WTC11 (cell line): ENCODE measurements around the gene DNM1. TPM values are rescaled to one million over a fixed set of nuclear protein-coding genes. Genes with fewer than 3 reads are reported as not detected.

ENCODE experiments used
- ATAC-seq: fragments of 200-7000 bp; cut with Tn5 transposase; 2 replicates; pipeline ENCODE4 v1.10.0; 2021; ENCODE audit warnings: mild to moderate bottlenecking, moderate library complexity
- CTCF ChIA-PET: fragments of 300-600 bp; sonication (Branson Sonifier 250); formaldehyde crosslinking; loops from one replicate; lab custom pipeline; 2021; ENCODE audit warnings: antibody characterized with exemption; lab: Charles Lee
- POLR2A ChIA-PET: fragments of 350-600 bp; sonication (Branson Sonifier 250); formaldehyde crosslinking; loops from one replicate; lab custom pipeline; 2021; ENCODE audit warnings: antibody characterized with exemption; lab: Charles Lee
- DNase-seq: peaks from one replicate; pipeline ENCODE4 v3.0.0; 2021; ENCODE audit warnings: low spot score
- H3K27ac Mint-ChIP-seq: 2 replicates; pipeline ENCODE4 v1.8.0; 2021; ENCODE audit warnings: mixed read lengths
- H3K27me3 Mint-ChIP-seq: 2 replicates; pipeline ENCODE4 v1.8.0; 2021; ENCODE audit warnings: low read depth, mild to moderate bottlenecking, moderate library complexity, mixed read lengths
- H3K36me3 Mint-ChIP-seq: 2 replicates; pipeline ENCODE4 v1.8.0; 2021; ENCODE audit warnings: mixed read lengths
- H3K4me1 Mint-ChIP-seq: 2 replicates; pipeline ENCODE4 v1.8.0; 2022; ENCODE audit warnings: mixed read lengths
- H3K4me3 Mint-ChIP-seq: 2 replicates; pipeline ENCODE4 v1.8.0; 2021; ENCODE audit warnings: mild to moderate bottlenecking, moderate library complexity, mixed read lengths
- H3K9me3 Mint-ChIP-seq: 2 replicates; pipeline ENCODE4 v1.8.0; 2021; ENCODE audit warnings: mixed read lengths
- E2F5 ChIP-seq: sonication (generic); formaldehyde crosslinking; IDR thresholded peaks from 2 replicates; pipeline ENCODE4 v1.8.1; 2022; ENCODE audit warnings: mild to moderate bottlenecking, moderate library complexity, missing genetic modification reagents
- ETV6 ChIP-seq: sonication (generic); formaldehyde crosslinking; IDR thresholded peaks from 2 replicates; pipeline ENCODE4 v1.8.1; 2022; ENCODE audit warnings: mild to moderate bottlenecking, missing genetic modification reagents
- FOXP1 ChIP-seq: sonication (generic); formaldehyde crosslinking; IDR thresholded peaks from 2 replicates; pipeline ENCODE4 v1.8.0; 2022; ENCODE audit warnings: missing genetic modification reagents, mild to moderate bottlenecking, moderate library complexity, borderline replicate concordance
- GABPB1 ChIP-seq: sonication (generic); formaldehyde crosslinking; IDR thresholded peaks from 2 replicates; pipeline ENCODE4 v1.8.1; 2023; ENCODE audit warnings: mild to moderate bottlenecking, missing genetic modification reagents
- GRHL2 ChIP-seq: fragments of 250-450 bp; sonication (Bioruptor Pico); IDR thresholded peaks from 2 replicates; pipeline ENCODE4 v1.8.0; 2022; ENCODE audit warnings: mild to moderate bottlenecking, moderate library complexity; ENCODE audit not compliant: insufficient replicate concordance, severe bottlenecking
- MLX ChIP-seq: sonication (generic); formaldehyde crosslinking; IDR thresholded peaks from 2 replicates; pipeline ENCODE4 v1.8.1; 2023; ENCODE audit warnings: mild to moderate bottlenecking, missing genetic modification reagents, moderate library complexity
- PRDM15 ChIP-seq: sonication (generic); formaldehyde crosslinking; IDR thresholded peaks from 2 replicates; pipeline ENCODE4 v1.8.0; 2022; ENCODE audit warnings: missing genetic modification reagents
- RELA ChIP-seq: sonication (generic); formaldehyde crosslinking; IDR thresholded peaks from 2 replicates; pipeline ENCODE4 v1.8.1; 2022; ENCODE audit warnings: missing genetic modification reagents, mild to moderate bottlenecking, borderline replicate concordance
- SMAD3 ChIP-seq: sonication (generic); formaldehyde crosslinking; IDR thresholded peaks from 2 replicates; pipeline ENCODE4 v1.8.0; 2022; ENCODE audit warnings: missing genetic modification reagents, mild to moderate bottlenecking, borderline replicate concordance
- TEAD4 ChIP-seq: sonication (generic); formaldehyde crosslinking; IDR thresholded peaks from 2 replicates; pipeline ENCODE4 v1.8.0; 2022; ENCODE audit warnings: mild to moderate bottlenecking, missing genetic modification reagents
- ZMAT4 ChIP-seq: fragments of 250-450 bp; sonication (Bioruptor Pico); IDR thresholded peaks from 2 replicates; pipeline ENCODE4 v1.9.0; 2021; ENCODE audit warnings: mild to moderate bottlenecking
- ZSCAN18 ChIP-seq: fragments of 250-450 bp; sonication (Bioruptor Pico); IDR thresholded peaks from 2 replicates; pipeline ENCODE4 v2.1.2; 2022; ENCODE audit warnings: mild to moderate bottlenecking, moderate library complexity
- total RNA-seq: library from RNA; stranded (reverse); gene quantifications from 3 replicates; pipeline ENCODE4 v1.2.3, GENCODE V29; 2021
- TF ChIP-seq, protein P1 (sequence below): sonication (generic); formaldehyde crosslinking; IDR thresholded peaks from 2 replicates; pipeline ENCODE4 v1.8.0; 2022; ENCODE audit warnings: mild to moderate bottlenecking, missing genetic modification reagents

Gene DNM1
- total RNA-seq, 1 experiment from 2014 or later = 79.0 TPM

- TF ChIP-seq PRDM15 (CRISPR knock-in tag) (no peak), FOXP1 (CRISPR knock-in tag) (no peak), ZMAT4 (no peak), ETV6 (CRISPR knock-in tag) (no peak), E2F5 (no peak), RELA (CRISPR knock-in tag) (no peak), SMAD3 (CRISPR knock-in tag) (no peak), GABPB1 (CRISPR knock-in tag) (no peak), ZSCAN18 (no peak), TEAD4 (CRISPR knock-in tag) (no peak)
- TF ChIP-seq, protein P1, sequence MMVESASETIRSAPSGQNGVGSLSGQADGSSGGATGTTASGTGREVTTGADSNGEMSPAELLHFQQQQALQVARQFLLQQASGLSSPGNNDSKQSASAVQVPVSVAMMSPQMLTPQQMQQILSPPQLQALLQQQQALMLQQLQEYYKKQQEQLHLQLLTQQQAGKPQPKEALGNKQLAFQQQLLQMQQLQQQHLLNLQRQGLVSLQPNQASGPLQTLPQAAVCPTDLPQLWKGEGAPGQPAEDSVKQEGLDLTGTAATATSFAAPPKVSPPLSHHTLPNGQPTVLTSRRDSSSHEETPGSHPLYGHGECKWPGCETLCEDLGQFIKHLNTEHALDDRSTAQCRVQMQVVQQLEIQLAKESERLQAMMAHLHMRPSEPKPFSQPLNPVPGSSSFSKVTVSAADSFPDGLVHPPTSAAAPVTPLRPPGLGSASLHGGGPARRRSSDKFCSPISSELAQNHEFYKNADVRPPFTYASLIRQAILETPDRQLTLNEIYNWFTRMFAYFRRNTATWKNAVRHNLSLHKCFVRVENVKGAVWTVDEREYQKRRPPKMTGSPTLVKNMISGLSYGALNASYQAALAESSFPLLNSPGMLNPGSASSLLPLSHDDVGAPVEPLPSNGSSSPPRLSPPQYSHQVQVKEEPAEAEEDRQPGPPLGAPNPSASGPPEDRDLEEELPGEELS = no peak
- TF ChIP-seq, all 79 proteins: peak for 0
These were observed 12.6 kb downstream of the DNM1 start (continued) for GRCh38 chr9:128215491-128216409.

DNA sequence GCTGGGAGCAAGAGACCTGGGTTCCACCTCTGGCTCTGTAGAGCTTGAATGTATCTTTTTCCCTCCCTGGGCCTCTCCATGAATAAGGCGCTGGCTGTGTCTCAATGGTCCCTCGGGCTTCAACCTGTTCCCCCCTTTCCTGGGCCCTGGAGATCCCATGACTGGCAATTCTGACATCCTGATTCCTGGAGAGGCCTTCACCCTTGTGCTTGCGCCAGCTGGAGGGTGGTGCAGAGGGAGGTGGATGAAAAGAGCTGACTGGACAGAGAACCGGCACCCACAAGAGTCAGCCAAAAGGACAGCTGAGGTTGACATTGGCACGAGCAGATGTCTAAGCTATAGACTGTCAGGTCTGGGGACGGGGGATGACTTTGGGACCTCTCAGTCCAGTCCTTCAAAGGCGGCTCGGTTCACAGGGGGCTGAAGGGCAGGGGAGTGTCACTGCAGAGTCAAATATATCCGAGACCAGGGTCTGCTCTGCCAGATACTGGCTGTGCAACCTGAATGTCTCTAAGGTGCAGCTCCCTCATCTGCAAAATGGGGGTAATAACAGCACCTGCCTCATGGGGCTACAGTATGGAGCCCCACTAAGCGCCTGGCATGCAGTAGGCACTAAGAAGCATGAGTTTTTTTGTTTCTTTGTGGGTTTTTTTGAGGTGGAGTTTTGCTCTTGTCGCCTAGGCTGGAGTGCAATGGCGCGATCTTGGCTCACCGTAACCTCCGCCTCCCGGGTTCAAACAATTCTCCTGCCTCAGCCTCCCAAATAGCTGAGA, 13.8 kb downstream of the DNM1 start:
- ChIA-PET POLR2A (no interaction called here), CTCF (interaction anchor here (0.7 to 2.7 kb wide), 4 partner anchors 13 to 92 kb away, joined by 3 to 23 read pairs (median 12); partner anchors contain the start of genes CIZ1 and DNM1)
- no peak for DNase-seq
- Mint-ChIP-seq H3K27me3 (peaks cover 12% of the 10 kb centered on the region), H3K9me3 (no peaks in the 10 kb centered on the region), H3K36me3 (peaks cover 14% of the 10 kb centered on the region), H3K4me3 (no peak overlapping the region; the same call in 1 of the 2 replicates), H3K4me1 (peaks cover 12% of the 10 kb centered on the region), H3K27ac (peak overlapping the region; percentile 71)
- TF ChIP-seq GRHL2 (CRISPR knock-in tag) (no peak), MLX (CRISPR knock-in tag) (no peak)
- ATAC-seq = no peak
